Activated T-helper 9 cell treated with anti-CD3 and anti-CD28 coated beads, Interleukin-2, amount 50 U/mL, for 16 hours (primary cell): ENCODE results near the gene DNASE1L2.
"Not testable (repeated sequence)": the region's sequence is repeated elsewhere in the genome, so short reads cannot be mapped to it uniquely, and the experiment has no call there.

Experiments used
- DNase-seq: peaks from one replicate; pipeline ENCODE4 v3.0.0-alpha.2; 2020; ENCODE audit warnings: low read depth

DNASE1L2 gene

DNA sequence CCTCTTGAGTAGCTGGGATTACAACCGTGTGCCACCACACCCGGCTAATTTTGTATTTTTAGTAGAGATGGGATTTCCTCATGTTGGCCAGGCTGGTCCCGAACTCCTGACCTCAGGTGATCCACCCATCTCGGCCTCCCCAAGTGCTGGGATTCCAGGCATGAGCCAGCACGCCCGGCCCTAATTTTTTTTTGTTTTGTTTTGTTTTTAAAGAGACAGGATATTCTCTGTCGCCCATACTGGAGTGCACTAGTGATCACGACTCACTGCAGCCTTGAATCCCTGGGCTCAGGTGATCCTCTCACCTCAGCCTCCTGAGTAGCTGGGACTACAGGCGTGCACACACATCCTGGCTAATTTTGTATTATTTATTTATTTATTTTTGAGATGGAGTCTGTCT is 4.1 kb downstream of the DNASE1L2 start:
- DNase-seq: not testable (repeated sequence)

GRCh38 chr16:2242598-2242997 is 6.4 kb downstream of the DNASE1L2 start:
- DNase-seq: no peak

DNA sequence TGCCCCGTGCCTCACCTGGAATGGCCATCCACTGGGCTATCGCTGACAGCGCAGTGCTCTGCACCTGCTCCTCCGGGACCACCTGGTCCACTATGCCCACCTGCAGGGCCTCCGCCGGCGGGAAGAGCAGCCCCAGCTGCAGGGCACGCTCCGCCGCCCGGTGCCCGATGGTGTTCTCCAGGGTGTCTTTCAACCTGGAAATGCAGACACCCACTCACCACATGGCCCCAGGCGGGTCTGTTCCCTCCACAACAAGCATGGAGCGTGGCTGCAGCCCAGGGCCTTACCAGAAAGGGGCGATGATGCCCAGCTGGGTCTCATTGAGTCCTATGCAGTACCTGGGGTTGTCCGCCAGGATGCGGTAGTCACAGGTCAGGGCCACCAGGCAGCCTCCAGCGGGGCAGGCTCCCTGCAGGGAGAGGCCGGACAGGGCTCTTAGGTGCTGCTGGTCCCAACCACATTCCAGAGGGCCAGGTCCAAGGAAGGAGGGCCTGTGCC is 6.8 kb downstream of the DNASE1L2 start:
- DNase-seq: no peak

DNA sequence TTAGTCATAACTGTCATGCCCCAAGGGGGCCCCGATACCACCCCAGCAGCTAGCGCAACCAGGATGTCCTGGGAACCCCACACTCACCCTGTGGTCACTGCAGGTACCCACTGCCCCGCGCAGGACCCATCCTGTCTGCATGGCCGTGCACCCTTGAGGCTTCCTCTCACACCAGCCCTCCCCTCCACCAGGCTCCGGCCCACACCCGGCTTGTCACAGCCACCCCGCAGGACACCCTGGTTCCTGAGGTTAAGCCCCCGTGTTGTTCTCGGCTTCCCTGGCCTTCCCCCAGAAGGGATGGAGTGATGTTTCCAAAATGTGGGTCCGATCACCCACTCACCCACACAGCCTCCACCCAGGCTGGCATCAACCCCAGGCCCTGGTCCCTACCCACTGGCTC is 7.5 kb downstream of the DNASE1L2 start:
- no peak for DNase-seq

- no peak for DNase-seq
These were observed 8.1 kb downstream of the DNASE1L2 start for GRCh38 chr16:2244301-2244700.

DNA sequence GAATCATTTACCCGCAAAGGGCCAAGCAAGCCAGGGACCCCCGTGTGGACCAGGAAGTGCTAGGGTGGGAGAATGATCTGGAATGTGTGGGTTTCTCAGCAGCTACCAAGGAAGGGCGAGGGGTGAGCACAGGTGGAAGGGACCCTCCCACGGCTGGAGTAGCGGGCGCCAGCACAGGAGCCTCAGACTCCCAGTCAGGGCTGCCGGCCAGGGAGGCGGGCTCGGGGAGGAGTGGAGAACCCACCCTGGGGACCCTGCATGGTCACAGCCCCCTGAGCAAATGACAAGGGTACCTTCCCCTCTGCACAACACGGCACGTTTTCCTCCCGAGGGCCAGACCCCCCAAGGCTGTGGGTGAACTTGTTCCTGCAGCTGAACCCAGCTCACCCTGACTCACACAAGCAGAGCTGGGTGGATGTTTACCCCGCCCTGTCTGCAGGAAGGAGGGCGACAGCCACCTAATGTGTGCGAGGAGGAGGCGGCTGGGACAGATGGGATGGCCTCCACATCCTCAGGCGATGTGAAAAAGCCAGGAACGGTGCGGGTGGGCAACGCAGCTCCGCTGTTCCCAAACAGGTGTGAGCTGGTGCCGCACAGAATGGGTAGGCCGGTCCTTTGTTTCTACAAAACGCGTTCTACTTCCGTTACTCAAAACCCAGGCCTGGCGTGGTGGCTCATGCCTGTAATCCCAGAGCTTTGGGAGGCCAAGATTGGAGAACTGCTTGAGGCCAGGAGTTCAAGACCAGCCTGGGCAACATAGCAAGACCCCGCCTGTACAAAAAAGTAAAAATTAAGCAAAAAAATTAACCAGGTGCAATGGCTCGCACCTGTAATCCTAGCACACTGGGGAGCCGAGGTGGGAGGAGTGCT is 8.9 kb downstream of the DNASE1L2 start:
- no peak for DNase-seq

DNA sequence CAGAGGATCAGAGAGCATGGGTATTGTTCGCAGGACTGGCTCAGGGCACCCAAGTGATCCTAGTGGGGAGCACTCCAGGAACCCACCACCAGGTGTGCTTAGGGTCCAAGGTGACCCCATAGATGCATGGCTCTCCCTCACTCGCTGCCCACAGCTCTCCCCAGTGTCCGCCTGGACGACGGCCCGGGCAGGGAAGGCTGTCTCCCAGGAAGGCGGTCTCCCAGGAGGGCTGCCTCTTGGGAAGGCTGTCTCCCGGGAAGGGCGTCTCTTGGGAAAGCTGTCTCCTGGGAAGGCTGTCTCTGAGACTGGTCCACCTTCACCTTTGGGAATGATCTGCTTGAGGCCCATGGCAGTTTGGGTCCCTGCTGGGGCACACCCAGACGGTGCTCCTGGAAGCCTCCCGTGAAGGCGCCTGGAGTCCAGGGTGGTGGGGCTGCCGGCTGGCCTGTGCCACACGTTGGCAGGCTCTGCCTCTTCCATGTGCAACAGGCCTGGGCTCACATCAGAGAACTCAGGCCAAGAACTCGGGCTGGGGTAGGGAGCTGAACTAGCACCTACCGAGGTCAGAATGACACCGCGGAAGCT is 10.1 kb downstream of the DNASE1L2 start:
- DNase-seq: no peak

GRCh38 chr16:2250652-2251295 is 14.5 kb downstream of the DNASE1L2 start:
- peak; percentile 24 for DNase-seq

DNA sequence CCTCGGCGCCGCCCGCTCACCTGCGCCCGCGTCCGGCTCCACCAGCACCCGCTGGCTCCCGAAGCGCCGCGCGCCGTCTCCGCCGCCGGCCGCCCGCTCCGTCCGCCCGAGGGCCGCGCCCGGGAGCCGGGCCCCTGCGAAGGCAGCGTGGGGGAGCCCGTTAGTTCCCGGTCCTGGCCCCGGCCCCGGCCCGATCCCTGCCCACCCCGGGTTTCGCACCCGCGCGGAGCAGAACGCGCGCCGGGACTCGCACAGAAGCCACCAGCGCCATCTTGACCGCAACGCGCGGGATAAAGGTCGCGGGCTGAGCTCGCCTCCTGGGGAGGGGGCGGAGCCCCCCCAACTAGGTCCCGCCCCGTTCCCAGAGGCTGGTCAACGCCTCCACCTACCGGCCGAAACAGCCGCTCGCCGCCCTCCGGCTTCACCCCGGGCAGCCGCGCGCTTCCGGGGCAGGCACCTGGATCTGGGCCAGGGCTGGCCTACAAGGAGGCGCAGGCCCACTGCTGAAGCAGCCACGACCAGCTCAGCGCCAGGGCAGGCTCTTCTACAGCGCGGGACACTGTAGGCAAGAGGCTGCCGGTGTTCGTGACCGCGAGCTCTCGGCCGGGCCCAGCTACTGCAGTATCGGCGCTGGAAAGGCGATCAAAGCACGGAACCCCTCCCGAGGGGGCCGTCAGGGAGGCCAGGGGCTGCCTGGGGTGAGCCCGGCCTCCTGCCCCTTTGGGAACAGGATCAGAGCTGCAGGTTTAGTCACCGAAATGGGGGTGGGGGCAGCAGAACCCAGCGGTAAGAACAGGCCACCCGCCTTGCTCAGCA is 15.3 kb downstream of the DNASE1L2 start, which contains the start of gene ECI1:
TSS of gene ECI1 (minus strand) at position 292 of the 816 bp plus-strand sequence. CDS start at position 271, 21 bp downstream.
- DNase-seq: peak; percentile 73

- no peak for DNase-seq
These were observed 16.5 kb downstream of the DNASE1L2 start for GRCh38 chr16:2252806-2253148.

DNA sequence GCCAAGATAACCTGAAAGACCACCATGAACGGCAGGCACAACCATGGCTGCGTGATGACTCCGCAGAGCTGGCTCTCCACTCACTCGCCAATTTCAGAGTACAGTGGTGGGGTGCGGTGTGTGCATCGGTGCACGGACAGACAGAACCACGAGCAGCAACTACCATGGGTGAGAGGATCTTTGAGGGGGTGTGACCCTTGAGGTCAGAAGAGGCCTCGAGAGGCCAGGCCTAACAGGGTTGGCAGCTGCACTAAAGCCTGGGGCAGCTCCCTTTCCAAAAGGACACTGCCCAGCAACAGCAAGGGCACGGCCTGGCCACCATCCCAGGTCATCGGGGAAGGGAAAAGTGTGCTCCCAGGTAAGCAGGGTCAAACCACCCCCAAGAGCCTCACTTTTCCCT is 17.0 kb downstream of the DNASE1L2 start:
- DNase-seq: no peak

GRCh38 chr16:2256531-2257140 is 20.4 kb downstream of the DNASE1L2 start:
- DNase-seq: no peak

GRCh38 chr16:2257726-2258125 is 21.5 kb downstream of the DNASE1L2 start:
- DNase-seq: no peak

DNA sequence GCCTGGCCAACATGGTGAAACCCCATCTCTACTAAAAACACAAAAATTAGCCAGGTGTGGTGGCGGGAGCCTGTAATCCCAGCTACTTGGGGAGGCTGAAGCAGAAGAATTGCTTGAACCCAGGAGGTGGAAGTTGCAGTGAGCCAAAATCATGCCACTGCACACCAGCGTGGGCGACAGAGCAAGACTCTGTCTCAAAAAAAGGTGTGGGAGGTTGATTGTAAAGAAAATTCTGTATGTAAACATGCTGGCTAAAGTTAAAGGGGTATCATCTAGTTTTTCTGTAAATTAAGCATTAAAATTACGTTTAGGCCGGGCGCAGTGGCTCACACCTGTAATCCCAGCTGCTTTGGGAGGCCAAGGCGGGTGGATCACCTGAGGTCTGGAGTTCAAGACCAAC is 22.3 kb downstream of the DNASE1L2 start:
- not testable (repeated sequence) for DNase-seq

DNA sequence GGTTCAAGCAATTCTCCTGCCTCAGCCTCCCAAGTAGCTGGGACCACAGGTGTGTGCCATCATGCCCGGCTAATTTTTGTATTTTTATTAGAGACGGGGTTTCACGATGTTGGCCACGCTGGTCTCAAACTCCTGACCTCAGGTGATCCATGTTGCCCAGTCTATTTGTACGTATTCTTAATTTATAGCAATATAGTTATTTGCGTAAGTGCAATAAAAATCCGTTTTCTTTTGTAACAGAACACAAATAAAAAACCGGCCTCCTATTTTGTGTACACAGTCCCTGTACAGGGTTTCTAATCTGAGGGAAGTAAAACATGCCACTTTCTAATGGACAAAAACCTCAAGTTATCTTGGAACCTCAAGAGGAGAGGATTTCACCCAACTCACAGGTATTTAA is 24.0 kb downstream of the DNASE1L2 start:
- DNase-seq: no peak

GRCh38 chr16:2263026-2263425 is 26.8 kb downstream of the DNASE1L2 start:
- DNase-seq: not testable (repeated sequence)

DNA sequence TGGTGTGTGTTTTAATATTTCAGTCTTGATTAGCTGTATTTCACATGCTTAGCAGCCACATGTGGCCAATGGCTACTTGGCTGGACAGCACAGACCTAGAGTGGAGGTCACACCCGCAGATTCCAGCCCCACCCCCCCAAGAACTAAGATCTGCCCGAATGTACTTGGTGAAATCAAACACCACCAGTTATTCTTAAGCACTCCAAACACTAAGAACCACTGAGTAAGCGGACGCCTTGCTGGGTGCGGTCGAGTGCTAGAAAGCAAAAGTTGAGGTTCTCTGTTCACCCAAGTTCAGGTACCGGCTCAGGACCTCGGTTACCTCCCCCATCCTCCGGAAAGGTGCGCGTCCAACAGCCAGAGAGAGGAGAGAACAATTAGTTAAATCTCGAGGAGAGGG is 30.6 kb downstream of the DNASE1L2 start:
- not testable (repeated sequence) for DNase-seq

GRCh38 chr16:2267505-2267912 is 31.3 kb downstream of the DNASE1L2 start:
- not testable (repeated sequence) for DNase-seq

- DNase-seq: peak; percentile 94
These were observed 31.8 kb downstream of the DNASE1L2 start, which contains the start of gene RNPS1 for GRCh38 chr16:2267913-2268666. RNPS1 (minus strand) TSS chr16:2268126; CDS start chr16:2264643, 3,483 bp downstream.

DNA sequence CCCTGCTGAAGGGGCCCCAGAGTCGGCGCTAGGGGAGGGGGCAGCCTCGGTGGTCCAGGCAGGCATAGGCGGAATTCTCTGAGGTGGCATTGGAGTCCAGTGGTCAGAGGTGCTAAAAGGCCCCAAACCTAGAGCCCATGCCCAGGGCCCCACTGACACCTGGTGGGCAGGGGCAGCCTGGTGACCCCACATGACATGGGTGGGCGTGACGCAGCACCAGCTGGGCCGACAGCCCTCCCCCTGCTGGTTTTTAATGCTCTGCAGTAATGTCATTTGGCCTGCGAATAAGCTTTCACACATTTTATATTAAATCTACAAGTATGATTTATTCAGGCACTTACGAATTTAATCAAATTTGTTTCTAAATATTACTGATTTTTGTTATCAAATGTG is 33.8 kb downstream of the DNASE1L2 start:
- no peak for DNase-seq
